HG02623 (cell line): Measurements from ENCODE around the gene SLC39A13.

Experiments used
- ATAC-seq: cut with Tn5 transposase; IDR thresholded peaks from one replicate; pipeline ENCODE4 v1.9.1; 2021; ENCODE audit warnings: moderate library complexity; ENCODE audit not compliant: unreplicated experiment

Gene SLC39A13

GRCh38 chr11:47426062-47426956, 17.9 kb downstream of the SLC39A13 start, which contains the start of gene PSMC3:
PSMC3 (minus strand) TSS chr11:47426439; CDS start chr11:47426279, 160 bp downstream.
- peak; percentile 87 for ATAC-seq

DNA sequence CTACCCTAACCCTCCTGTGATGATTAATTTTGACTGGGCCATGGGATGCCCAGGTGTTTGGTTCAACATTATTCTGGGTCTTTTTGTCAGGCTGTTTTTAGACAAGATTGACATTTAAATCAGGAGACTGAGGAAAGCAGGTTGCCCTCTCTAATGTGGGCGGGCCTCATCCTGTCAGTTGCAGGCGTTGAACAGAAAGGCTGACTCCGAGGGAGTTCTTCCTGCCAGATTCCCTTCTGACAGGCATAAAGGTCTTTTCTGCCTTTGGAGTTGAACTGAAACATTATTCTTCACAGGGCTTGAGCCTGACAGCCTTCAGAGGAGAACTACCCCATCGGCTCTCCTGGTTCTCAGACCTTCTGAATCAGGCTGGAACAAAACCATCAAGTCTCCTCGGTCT, 22.1 kb downstream of the SLC39A13 start:
- ATAC-seq, result no peak

- no peak for ATAC-seq
Observed at GRCh38 chr11:47431356-47432083, 23.1 kb downstream of the SLC39A13 start.

GRCh38 chr11:47433157-47433556, 24.8 kb downstream of the SLC39A13 start:
- no peak for ATAC-seq

- no peak for ATAC-seq
Observed at GRCh38 chr11:47434011-47434786, 25.8 kb downstream of the SLC39A13 start.

- ATAC-seq, result no peak
Observed at GRCh38 chr11:47435687-47436086, 27.3 kb downstream of the SLC39A13 start.

DNA sequence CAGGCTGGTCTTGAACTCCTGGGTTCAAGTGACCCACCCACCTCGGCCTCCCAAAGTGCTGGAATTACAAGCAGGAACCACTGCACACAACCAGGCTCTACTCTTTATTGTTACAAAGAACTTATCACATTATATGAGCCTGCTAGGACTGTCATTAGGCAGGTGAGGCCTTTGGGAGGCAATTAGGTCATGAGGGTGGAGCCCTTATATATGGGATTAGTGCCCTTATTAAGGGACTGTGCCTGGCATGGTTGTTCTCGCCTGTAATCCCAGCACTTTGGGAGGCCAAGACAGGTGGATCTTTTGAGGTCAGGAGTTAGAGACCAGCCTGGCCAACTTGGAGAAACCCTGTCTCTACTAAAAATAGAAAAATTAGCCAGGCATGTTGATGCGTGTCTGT, 28.3 kb downstream of the SLC39A13 start:
- ATAC-seq, result no peak

DNA sequence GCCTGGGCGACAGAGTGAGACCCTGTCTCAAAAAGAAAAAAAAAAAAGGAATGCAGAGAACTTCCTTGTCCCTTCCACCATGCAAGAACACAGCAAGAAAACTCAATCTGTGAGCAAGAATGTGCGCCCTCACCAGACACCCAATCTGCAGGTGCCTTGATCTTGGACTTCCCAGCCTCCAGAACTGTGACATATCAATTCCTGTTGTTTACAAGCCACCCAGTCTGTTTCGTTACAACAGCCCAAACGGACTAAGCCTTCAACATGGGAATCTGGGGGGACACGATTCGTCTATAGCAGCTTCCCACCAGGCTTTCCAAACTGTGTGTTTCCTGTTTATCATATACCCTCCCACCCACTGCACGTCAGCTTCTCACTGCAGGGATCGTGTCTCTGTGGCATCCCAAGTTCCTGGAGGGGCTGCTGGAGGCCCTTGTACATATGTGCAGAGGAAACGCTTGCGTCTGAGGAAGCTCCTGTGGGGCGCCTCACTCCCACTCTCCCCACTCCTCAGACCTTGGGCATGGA, 28.9 kb downstream of the SLC39A13 start:
- no peak for ATAC-seq

- no peak for ATAC-seq
Observed at GRCh38 chr11:47437746-47438418, 29.5 kb downstream of the SLC39A13 start.

DNA sequence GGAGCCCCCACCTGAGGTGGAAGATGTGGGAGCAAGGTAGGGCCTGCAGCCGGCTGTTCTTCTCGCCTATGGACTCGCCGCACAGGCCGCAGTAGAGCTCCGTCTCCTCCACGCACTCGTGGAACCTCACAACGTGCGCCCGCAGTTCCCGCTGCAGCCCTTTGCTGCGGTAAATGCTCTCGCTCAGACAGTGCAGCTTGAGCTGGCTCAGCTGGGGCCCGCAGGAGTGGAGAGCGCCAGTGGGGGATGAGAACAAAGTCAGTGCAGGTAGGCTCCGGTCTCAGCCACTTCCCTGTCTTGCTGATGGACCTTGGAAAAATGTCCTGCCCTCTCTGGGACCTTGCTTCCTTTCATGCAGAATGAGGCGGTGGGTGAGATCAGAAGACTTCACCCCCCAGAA, 30.3 kb downstream of the SLC39A13 start:
- no peak for ATAC-seq

- no peak for ATAC-seq
Observed at GRCh38 chr11:47440054-47440476, 31.7 kb downstream of the SLC39A13 start.

- no peak for ATAC-seq
Observed at GRCh38 chr11:47441421-47441820, 33.0 kb downstream of the SLC39A13 start.

DNA sequence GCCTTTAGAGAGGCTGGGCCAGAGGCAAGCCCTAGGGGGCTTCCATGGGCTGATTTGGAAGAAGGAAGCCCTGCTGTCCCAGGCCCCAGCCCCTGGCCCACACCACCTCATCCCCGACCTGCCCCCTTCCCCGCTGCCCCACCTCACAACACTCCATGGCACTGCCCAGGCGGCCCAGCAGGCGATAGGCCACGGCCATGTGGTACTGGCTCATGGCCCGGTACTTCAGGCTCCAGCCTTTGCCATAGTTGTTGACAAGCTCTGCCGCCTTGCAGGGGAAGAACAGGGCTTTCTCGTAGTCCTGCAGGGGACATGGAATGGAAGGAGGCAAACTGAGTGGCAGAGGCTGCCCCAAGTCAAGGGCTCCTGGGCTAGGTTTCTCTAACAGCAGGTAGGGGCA, 34.1 kb downstream of the SLC39A13 start:
- ATAC-seq, result no peak

GRCh38 chr11:47443028-47443700, 34.8 kb downstream of the SLC39A13 start:
- ATAC-seq, result no peak

GRCh38 chr11:47443817-47444216, 35.4 kb downstream of the SLC39A13 start:
- ATAC-seq, result no peak

GRCh38 chr11:47445840-47446239, 37.5 kb downstream of the SLC39A13 start:
- ATAC-seq, result no peak

- ATAC-seq, result no peak
Observed at GRCh38 chr11:47446833-47447232, 38.4 kb downstream of the SLC39A13 start.

- no peak for ATAC-seq
Observed at GRCh38 chr11:47447906-47448305, 39.5 kb downstream of the SLC39A13 start.

DNA sequence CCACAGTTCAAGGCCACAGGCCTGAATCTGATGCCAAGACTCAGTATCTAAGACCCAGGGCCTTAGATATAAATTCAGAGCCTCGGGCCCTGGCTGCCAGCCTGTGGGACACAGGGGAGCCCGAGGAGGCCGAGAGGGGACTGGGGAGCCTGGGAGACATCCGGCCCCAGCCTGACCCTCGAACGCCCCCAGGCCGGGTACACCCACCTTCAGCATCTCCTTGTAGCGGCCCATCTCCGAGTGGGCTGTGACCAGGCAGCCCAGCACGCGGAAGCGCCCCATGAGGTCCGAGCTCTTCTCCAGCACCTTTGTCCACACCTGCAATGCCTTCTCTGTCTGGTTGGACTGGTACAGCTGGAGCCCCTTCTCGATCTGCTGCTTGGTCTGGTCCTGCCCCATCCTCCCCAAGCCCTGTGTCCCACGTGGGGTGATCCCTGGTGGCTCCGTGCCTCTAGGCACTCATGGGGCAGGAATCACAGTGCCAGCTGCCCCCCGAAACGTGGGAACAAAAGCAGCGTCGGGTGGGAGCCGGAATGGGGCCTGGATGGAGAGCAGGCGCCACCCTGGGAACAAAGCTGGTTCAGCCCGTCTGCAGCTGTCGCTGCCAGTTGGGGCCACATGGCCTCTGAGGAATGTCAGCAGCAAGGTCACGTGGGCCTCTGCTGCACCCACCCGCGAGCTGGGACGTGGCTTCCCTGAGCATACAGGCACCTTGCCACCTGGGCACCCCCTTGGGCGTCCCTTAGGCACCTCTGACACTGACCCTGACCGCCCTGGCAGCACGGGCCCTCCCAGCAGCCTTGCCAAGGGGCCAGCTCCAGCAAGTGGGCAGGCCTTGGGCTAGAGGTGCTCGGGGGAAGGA, 40.4 kb downstream of the SLC39A13 start, which contains the start of gene RAPSN:
Gene RAPSN (minus strand): TSS at position 571 of the 862 bp plus-strand sequence. CDS start 172 bp downstream, at position 399.
- no peak for ATAC-seq
